ENCODE results near the gene TMEM175. TPM values are rescaled to one million over a fixed set of nuclear protein-coding genes. Genes with fewer than 3 reads are reported as not detected.

Gene TMEM175, protein sequence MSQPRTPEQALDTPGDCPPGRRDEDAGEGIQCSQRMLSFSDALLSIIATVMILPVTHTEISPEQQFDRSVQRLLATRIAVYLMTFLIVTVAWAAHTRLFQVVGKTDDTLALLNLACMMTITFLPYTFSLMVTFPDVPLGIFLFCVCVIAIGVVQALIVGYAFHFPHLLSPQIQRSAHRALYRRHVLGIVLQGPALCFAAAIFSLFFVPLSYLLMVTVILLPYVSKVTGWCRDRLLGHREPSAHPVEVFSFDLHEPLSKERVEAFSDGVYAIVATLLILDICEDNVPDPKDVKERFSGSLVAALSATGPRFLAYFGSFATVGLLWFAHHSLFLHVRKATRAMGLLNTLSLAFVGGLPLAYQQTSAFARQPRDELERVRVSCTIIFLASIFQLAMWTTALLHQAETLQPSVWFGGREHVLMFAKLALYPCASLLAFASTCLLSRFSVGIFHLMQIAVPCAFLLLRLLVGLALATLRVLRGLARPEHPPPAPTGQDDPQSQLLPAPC
- 28.3 TPM for total RNA-seq

DNA sequence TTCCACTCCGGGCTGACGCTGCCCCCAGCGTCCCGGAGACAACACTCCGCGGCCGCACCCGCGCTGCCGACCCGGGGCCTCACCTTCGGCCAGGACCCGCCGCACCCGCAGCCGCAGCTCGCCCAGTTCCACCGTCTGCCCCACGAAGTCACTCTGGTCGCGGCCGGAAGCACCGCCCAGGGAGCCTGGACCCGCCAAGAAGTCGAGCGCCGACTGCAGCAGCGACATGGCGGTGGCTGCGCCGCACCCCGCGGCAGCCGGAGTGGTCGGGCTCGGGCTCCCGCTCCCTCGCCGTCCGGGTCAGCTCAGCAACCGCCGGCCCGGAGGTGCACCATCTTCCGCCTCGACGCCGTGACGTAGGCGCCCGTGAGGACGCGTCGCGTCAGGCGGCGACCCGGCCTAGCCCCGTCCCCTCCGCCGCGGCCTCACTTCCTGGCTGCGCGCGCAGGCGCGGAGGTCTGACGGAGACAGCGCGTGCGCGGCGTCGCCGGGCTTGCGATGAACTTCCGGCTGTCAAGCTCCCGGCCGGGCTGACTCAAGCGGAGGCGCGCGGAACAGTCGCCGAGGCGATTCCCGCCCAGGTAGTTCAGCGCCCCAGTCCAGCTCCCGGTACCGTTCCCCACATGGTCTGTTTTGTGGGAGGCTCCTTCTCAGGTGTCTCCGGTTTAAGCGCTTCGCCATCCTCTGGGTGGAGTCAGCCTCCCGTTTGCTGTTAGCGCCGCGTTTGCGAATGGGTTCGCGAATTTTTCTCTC is at the start of gene TMEM175, which contains the start of gene GAK:
Gene TMEM175 (plus strand): TSS at position 501 of the 753 bp plus-strand sequence. CDS start 15,280 bp downstream, outside the sequence.
Gene GAK (minus strand): TSS at position 357 of the 753 bp plus-strand sequence. CDS start 129 bp downstream, at position 228.
- DNase-seq (ENCODE audit: low read depth in 2 of 3, low spot score in 2 of 3), result peak; percentile 95 to 98 (median 96)

DNA sequence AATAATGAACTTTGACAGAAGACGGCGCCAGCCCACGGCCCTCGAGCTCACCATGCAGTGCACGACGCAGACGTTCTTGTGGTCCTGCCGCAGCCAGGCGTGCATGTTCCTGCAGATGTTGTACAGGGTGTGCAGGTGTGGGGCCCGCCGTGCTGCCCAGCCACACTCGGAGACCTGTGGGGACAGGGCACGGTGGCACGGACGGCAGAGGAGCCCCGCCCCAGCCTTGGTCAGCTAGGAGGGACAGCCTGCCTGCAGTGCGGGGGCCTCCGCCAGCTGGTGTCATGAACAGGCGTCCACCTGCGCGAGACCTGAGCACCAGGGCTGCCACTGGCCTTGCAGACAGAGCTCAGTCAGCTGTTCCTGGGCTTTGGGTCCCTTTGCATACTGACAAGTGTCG is 49.6 kb upstream of the TMEM175 start:
- DNase-seq (ENCODE audit: low read depth in 2 of 3, low spot score in 2 of 3), result no peak

DNA sequence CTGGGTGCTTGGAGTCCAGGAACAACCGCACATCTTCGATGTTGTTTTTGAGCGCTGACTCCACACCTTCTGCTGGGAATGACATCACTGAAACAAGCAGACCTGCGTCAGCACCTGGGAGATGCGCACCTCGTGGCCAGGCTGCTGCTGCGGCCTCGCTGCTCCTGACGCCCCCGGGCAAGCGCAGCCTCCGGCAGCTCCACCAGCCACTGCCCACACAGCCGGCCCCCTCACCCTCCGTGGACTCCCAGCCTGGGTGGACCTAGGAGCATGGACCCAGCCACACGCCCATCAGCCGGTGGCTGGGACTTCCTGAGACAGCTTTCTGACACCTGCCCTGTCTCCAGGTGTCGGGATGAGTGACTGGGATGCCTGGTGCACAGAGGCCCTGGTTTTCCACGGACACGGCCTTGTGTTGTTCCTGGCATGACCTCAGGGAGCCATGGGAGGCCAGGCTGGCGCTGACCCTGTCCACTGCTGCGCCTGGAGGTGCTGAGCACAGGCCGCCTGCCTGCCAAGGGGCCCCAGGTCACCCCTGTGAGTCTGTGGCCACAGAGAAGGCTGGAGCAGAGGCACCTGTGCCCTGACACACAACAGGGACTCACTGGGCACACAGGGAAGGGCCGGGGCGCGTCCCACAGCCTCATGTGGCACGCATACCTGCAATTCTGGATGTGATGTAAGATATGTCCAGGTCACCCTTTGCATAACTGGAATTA is 48.7 kb upstream of the TMEM175 start:
- DNase-seq (ENCODE audit: low read depth in 2 of 3, low spot score in 2 of 3), result no peak

DNA sequence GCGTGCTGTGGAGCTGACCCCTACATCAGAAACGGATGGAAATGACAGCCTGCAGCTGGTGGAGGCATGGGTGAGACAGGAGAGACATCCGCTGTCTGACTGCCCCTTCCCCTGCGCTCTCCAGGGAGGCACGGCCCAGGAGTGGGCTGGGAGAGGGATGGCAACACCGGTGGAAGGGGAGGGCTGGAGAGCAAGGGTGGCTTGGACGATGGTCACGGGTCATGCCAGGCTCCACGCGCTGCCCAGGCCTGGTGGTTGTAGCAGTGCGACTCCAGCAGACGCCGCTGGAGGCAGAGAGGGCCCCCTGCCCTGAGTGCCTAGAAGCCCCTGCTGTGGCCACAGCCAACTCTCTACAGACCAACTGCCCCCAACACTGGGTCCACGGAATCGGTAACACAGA is 48.0 kb upstream of the TMEM175 start:
- no peak for DNase-seq (ENCODE audit: low read depth in 2 of 3, low spot score in 2 of 3)

DNA sequence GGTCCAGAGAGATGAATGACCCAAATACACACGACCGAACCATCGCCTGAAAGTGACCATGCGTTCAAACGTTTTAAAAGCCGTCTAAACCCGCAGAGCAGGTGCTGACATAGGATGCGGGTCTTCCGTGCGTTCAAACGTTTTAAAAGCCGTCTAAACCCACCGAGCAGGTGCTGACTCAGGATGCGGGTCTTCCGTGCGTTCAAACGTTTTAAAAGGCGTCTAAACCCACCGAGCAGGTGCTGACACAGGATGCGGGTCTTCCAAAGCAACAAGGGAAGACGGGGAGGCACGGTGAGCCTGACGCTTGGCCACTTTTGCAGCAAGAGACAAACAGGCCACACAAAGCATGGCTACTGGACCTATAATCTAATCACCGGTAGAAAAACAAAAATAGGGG is 47.4 kb upstream of the TMEM175 start:
- no peak for DNase-seq (ENCODE audit: low read depth in 2 of 3, low spot score in 2 of 3)

DNA sequence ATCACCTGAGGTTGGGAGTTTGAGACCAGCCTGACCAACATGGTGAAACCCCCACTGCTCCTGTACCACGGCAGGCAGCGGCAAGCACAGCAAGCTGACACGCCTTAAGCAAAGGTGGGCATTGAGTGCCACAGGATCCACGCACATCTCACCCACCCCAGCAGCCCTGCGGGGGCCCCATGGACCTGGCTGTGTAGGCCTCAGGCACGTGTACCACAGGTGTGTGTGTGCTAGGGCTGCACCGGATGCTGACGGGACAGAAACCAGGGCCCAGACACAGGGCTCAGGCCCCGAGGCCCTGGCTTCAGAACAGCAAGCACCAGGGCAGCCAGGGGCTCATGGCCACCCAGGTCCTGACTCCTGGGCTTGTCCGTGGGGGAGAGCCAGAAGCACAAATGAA is 46.9 kb upstream of the TMEM175 start:
- DNase-seq (ENCODE audit: low read depth in 2 of 3, low spot score in 2 of 3), result no peak

DNA sequence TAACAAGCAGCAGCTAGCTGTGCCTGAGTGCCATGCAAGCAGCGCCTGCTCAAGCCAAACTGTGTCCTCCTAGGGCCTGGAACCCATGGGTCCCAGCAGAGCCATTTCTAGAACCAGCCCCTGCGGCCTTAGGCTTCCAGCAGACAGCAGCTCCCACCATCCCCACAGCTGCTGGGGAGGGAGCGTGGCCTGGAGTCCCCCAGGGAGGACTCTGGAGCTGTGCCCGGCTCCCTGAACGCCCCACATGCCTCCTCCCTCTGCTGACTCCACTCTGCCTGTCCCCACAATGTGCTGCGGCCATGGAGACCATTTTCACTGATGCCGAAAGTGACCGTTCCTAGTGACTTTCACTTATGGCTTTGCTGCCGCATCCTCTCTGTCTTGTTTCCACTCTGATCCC is 46.0 kb upstream of the TMEM175 start:
- DNase-seq (ENCODE audit: low read depth in 2 of 3, low spot score in 2 of 3), result no peak

DNA sequence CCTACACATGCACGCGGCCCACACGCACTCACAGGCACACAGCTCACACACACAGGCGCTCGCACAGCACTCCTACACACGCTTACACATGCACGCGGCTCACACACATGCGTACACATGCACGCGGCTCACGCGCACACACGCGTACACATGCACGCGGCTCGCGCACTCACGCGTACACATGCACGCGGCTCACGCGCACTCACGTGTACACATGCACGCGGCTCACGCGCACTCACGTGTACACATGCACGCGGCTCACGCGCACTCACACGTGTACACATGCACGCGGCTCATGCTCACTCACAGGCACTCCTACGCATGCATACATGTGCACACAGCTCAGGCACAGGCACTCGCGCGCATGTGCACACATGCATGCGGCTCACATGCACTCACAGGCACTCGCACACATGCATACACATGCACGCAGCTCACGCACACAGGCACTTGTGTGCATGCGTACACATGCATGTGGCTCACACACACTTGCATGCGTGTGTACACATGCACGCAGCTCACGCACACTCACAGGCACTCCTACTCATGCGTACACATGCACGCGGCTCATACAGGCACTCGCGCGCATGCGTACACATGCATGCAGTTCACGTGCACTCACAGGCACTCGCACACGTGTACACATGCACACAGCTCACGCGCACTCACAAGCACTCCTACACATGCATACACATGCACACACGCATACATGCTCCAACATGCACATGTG is 45.1 kb upstream of the TMEM175 start:
- no peak for DNase-seq (ENCODE audit: low read depth in 2 of 3, low spot score in 2 of 3)

DNA sequence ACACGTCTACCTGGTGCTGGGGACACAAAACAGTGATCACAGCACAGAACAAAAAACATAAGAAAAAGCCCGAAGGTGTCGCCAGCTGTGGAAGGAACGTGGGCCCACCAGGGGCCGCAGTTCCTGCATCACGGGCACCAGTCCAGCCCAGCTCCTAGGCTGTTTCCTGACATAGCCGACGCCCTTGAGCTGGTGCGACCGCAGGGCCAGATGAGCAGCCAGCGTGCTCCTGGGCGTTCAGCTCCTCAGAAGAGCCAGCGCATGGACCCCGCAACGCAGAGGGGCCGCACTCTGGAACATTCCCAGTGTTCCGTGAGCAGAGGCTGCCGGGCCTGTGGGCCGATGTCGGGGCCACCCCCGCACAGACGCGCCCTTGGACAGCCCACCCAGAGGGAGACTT is 44.2 kb upstream of the TMEM175 start:
- DNase-seq (ENCODE audit: low read depth in 2 of 3, low spot score in 2 of 3), result no peak

DNA sequence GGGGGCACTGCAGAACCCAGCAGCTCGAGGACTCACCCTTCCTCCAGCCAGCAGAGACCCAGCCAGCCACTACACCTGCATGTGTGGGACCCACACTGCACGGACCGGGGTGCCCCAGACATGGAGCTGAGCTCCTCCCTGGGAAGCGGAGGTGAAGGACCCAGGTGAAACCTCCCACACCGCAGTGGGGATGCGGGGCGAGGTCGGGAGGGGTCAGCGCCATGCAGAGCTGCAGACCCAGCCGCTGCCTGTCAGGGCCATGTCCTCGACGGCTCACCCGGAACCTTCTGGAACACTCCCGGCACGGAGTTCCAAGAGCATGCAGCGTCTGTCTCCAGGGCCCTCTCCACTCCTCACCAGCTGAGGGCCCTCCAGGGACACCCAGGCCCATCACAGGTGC is 42.7 kb upstream of the TMEM175 start:
- no peak for DNase-seq (ENCODE audit: low read depth in 2 of 3, low spot score in 2 of 3)

DNA sequence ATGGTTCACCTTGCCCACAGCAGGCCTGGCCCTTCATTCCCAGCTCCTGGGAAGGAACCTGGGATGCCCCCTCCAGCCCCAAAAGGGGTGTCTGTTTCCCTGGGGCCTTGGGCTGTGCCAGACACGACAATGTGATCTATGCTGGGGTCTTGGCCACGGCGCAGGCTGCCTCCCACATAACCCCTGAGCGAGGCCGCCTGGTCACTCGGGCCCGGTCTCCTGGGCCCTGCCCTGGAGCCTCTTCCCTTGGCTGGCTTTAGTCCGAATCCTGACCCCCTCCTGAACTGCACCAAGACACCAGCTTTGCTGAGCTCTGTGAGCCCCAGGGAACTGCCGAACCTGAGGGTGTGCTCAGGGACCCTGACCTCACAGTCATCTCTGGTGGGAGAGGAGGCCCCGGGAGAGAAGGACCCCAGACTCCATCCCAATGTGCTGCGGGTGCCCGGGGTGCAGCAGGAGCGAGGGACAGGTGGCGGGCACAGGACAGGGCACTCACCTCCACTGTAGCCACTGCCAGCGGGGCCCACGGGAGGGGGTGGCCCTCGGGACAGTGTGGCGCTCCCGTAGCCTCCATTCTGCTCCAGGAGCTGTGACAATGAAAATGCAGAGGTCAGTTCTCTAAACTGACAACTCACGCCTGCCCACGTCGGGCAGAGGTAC is 42.1 kb upstream of the TMEM175 start:
- no peak for DNase-seq (ENCODE audit: low read depth in 2 of 3, low spot score in 2 of 3)

DNA sequence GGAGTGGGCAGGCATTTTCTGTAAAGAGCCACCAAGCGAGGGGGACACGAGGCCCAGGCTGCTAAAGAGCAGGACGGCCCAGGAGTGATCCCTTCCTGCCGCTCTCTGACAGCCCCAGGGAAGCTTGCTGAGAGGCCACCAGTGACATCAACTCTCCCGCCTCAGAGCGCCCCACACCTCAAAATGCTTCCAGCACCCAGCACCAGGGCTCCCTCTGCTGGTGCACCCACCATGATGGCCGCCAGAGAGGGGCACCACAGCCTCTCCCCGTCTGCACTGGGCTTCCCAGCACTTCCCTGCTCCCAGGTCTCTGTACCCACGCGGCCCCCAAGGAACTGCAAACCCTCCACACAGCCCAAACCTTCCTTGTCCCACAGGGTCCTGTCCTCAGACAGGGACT is 40.5 kb upstream of the TMEM175 start:
- peak in 1 of 3 donors; percentile 22 for DNase-seq (ENCODE audit: low read depth in 2 of 3, low spot score in 2 of 3)

DNA sequence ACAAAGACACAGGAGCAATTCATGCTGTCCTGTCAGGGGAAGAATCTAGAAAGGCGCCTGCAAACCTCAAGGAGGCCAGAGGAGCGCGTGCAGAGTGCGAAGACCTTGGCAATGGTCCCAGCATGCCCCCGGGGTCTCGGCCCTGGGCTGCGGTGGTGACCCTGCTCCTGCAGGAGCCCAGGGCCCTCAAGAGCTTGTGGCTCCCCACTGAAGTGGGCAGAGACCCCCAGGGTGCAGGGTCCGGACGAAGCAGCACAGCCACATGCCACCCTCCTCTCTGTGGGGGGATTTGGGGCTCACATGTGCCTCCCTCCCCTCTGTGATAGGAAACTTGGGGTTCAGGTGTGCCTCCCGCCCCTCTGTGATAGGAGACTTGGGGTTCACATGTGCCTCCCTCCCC is 39.5 kb upstream of the TMEM175 start:
- no peak for DNase-seq (ENCODE audit: low read depth in 2 of 3, low spot score in 2 of 3)

DNA sequence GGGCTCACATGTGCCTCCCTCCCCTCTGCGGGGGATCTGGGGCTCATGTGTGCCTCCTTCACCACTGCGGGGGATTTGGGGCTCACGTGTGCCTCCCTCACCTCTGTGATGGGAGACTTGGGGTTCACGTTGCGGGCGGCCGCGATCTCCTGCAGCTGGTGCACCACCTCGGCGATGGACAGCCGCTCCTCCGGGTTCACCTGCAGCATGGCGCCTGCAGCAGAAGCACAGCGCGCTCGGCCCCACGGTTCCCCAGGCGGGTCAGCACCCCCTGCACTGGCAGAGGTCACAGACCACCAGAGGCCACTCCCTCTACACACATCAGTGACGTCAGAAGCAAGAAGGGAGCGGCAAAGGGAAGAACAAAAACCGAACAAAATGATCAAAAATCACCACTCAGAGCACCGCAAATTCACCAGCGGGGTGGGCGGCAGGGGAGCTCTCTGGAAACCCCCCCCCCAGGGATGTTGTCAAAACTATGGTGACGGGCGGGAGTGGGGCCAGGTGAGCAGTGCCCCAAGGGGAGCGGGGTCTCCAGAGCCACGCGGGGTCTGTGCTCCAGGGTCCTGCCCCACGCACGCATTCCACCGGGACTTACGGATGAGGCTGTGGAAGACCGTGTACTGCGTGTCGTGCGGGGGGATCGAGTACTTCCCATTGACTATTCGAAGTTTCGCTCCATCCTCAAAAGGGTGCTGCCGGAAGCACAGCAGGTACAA is 38.8 kb upstream of the TMEM175 start:
- no peak for DNase-seq (ENCODE audit: low read depth in 2 of 3, low spot score in 2 of 3)

DNA sequence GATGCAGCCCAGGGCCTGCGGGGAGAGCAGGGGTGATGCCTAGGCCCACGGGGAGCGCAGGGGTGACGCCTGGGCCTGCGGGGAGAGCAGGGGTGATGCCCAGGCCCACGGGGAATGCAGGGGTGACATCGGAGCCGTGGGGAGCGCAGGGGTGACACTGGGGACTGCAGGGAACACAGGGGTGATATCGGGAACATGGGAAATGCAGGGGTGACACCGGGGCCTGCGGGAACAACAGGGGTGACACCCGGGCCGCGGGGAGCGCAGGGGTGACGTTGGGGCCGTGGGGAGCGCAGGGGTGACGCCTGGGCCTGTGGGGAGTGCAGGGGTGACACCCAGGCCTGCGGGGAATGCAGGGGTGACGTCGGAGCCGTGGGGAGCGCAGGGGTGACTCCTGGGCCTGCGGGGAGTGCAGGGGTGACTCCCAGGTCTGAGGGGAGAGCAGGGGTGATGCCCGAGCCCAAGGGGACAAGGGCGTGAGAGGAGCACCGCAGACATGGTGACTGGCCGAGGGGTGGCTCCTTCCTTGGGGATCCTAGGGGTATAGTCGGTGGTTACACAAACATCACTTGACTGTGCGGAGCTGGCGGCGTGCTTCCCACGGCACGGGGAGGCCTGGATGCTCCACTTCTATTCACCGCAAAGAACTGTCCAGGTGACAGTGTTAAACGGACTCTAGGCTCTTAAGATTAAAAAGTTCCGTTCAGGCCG is 38.1 kb upstream of the TMEM175 start:
- no peak for DNase-seq (ENCODE audit: low read depth in 2 of 3, low spot score in 2 of 3)

DNA sequence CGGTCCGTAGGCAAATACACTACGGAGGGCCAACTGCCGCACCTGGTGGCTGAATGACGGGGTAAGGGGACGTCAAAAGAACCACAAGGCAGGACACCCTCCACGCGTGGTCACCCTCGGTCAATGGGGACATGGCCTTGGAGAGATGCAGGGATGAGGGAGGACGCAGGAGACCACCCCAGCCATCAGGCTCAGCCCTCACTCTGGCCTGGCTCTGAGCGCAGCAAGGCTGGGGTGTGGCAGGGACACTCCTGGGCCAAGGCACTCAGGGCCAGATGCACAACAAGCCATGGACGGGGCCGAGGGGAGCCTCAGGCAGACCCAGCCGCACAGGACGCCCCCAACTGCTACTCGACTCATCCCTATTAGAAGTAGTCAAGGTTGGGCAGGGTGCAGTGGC is 36.7 kb upstream of the TMEM175 start:
- DNase-seq (ENCODE audit: low read depth in 2 of 3, low spot score in 2 of 3), result no peak

DNA sequence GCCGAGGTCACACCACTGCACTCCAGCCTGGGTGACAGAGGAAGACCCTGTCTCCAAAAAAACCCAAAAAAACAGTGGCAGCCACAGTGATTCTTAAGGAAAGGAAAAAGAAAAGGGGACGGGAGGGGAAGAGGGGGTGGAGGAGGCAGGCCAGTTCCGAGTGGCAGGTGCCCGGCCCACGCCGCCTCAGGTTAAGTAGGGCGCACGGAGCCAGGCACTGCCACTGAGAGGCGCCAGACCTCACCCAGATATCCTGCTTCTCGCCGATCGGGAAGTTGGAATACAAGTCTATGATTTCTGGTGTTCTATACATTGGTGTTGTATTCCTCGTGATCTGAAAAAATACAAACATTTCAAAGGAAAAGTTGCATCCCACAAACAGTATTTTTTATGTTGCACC is 36.0 kb upstream of the TMEM175 start:
- no peak for DNase-seq (ENCODE audit: low read depth in 2 of 3, low spot score in 2 of 3)

DNA sequence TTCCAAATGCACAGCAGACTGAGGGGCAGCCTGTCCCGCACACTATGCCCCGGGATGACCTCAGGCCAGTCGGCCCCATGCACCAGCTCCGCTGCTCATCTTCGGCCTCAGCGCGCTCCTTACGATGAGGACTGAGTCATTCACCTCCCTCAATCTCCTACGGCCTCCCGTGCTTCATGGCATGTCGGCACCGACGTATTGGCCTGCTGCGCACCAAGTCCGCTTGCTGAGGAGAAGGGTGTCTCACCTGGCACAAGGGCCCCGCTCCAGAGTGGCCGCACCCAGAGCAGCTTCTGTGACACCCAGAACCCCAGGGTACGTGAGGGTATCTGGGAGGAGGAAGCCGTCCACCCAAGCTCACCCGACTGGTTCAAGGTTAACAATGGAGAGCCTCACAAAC is 35.6 kb upstream of the TMEM175 start:
- DNase-seq (ENCODE audit: low read depth in 2 of 3, low spot score in 2 of 3), result no peak

DNA sequence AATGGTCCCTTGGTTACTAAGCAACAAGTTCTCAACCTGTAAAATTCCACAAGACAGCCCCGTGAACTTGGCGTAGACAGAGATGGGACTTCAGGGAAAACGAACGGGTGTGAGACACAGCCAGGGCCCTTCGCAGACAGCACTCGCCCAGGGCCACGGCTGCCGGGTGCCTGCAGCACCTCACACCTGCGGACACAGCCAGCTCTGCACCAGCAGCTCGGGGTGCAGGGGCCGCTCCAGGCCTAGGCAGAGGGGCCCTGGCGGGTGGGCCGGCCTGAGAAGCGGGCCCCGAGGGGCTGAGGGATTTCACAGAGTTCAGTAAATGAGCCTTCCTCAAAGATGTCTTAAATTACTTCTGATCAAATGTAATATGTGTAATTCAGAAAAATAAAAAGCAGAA is 34.1 kb upstream of the TMEM175 start:
- DNase-seq (ENCODE audit: low read depth in 2 of 3, low spot score in 2 of 3), result no peak

All from hematopoietic multipotent progenitor cell (in vitro differentiated cells).